Measurements from ENCODE around the gene TNNC1. TPM values are rescaled to one million over a fixed set of nuclear protein-coding genes. Genes with fewer than 3 reads are reported as not detected.

TNNC1 gene
- total and polyA plus RNA-seq, 12 donors: 6,035 to 18,066 (median 8,315) TPM

DNA sequence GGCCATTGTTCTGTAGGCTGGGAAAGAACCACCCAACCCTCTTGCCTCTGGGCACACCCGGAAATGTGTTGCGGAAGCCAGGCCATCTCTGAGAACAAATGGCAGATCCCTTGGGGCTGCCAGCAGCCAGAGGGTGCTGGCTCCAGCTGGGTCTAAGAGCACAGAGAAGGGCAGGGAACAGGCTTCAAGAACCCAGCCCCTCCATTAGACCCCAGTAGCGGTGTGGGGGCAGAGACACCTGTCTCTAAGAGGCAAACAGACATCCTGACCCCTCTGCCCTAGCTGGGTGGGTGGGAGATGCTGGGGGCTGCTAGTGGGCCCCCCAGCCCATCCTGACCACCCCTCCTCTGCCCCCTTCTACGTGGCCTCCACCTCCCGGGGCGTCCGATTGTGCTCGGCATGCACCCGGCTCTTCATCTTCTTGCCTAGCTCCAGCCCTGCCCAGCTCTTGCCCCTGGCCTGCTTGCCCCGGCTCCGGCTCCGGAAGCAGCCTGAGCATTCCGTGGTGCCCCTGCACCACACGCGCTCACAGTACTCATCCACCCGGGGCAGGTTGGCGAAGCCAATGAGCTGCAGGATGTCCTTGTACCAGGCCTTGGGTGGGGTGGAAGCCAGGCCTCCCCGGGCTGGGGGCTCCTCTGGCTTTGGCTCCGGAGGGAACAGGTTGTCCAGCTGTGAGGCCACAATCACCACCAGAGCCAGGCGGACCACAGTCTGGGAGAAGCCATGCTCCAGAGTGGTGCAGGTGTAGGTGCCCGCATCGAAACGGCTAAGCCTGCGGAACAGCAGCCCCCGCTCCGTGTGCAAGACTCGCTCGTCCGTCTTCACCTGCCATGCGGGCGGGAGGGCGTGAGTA, 18.4 kb downstream of the TNNC1 start:
- Histone ChIP-seq H3K27ac (peak overlapping the region in 8 of 10 donors; percentile 28 to 86 (median 70)), H3K4me1 (peaks cover 34 to 88% (median 54%) of the 10 kb centered on the region in 9 donors), H3K36me3 (peaks cover 0 to 4% (median 0%) of the 10 kb centered on the region in 9 donors), H3K4me3 (no peak overlapping the region), H3K27me3 (no peaks in the 10 kb centered on the region), H3K9me3 (no peaks in the 10 kb centered on the region)
- DNase-seq: no peak
- ATAC-seq: peak in 7 of 8 donors; percentile 1 to 17 (median 7)
- TF ChIP-seq, protein P1, sequence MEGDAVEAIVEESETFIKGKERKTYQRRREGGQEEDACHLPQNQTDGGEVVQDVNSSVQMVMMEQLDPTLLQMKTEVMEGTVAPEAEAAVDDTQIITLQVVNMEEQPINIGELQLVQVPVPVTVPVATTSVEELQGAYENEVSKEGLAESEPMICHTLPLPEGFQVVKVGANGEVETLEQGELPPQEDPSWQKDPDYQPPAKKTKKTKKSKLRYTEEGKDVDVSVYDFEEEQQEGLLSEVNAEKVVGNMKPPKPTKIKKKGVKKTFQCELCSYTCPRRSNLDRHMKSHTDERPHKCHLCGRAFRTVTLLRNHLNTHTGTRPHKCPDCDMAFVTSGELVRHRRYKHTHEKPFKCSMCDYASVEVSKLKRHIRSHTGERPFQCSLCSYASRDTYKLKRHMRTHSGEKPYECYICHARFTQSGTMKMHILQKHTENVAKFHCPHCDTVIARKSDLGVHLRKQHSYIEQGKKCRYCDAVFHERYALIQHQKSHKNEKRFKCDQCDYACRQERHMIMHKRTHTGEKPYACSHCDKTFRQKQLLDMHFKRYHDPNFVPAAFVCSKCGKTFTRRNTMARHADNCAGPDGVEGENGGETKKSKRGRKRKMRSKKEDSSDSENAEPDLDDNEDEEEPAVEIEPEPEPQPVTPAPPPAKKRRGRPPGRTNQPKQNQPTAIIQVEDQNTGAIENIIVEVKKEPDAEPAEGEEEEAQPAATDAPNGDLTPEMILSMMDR (IDR thresholded peaks at IDR 0.05): no peak
- 95% methylated on average over 32 of the region's 32 CpGs for WGBS, 2 donors
- intact Hi-C loops (cut with DNase I): no loop called here

- Histone ChIP-seq H3K27me3 (no peaks in the 10 kb centered on the region), H3K4me1 (peaks cover 34 to 95% (median 61%) of the 10 kb centered on the region in 9 donors), H3K4me3 (no peak overlapping the region), H3K27ac (peak overlapping the region; percentile 5 to 86 (median 69)), H3K36me3 (no peaks in the 10 kb centered on the region), H3K9me3 (no peaks in the 10 kb centered on the region)
- intact Hi-C loops (cut with DNase I): no loop called here
- DNase-seq (no peak), ATAC-seq (no peak)
- WGBS, 2 donors: 88 to 91% methylated on average over 9 of the region's 9 CpGs
- TF ChIP-seq, protein P1 (IDR thresholded peaks at IDR 0.05): no peak
These were observed 19.2 kb downstream of the TNNC1 start for GRCh38 chr3:52434491-52435115.

DNA sequence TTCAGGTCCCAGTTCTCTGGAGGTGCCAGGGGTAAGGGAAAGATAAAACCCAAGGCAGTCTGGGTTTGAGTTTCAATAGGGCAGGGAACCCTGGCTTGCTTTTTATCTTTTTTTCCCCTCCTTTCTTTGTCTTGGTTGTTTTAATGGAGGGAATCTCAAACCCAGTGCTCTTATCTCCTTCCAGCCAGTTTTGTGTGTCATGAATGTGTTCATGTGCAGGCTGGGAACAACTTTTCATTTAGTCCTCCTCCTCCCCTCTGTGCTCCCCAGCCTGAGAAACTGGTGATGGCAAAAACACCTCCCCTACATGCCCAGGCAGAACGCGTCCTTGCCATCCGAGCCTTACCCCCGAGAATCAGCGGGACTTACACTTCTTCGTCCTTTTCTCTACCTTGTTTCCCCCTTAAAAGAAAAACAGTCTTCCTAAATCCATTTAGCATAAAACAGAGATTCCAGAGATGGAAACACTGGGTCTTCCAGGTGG, 19.8 kb downstream of the TNNC1 start:
- Histone ChIP-seq H3K27me3 (no peaks in the 10 kb centered on the region), H3K27ac (peak overlapping the region; percentile 41 to 86 (median 72)), H3K4me1 (peaks cover 34 to 97% (median 65%) of the 10 kb centered on the region in 9 donors), H3K36me3 (no peaks in the 10 kb centered on the region), H3K9me3 (no peaks in the 10 kb centered on the region), H3K4me3 (no peak overlapping the region)
- WGBS, 2 donors: 80 to 84% methylated on average over 6 of the region's 6 CpGs
- intact Hi-C loops (cut with DNase I): loop anchor here in 1 of 10 donors (1.0 kb wide), 1 partner anchor 11 kb away; the partner anchor contains the start of gene SEMA3G
- no peak for DNase-seq
- TF ChIP-seq, protein P1 (IDR thresholded peaks at IDR 0.05): no peak
- no peak for ATAC-seq

- intact Hi-C loops (cut with DNase I): loop anchor here in 1 of 10 donors (1.0 kb wide), 1 partner anchor 12 kb away; the partner anchor contains the start of gene SEMA3G
- no peak for DNase-seq
- Histone ChIP-seq H3K27ac (peak overlapping the region; percentile 41 to 86 (median 72)), H3K36me3 (no peaks in the 10 kb centered on the region), H3K27me3 (no peaks in the 10 kb centered on the region), H3K4me1 (peaks cover 34 to 96% (median 70%) of the 10 kb centered on the region in 9 donors), H3K9me3 (no peaks in the 10 kb centered on the region), H3K4me3 (no peak overlapping the region)
- peak in 1 of 8 donors; percentile 2 for ATAC-seq
- 42 to 45% methylated on average over 10 of the region's 10 CpGs for WGBS, 2 donors
- TF ChIP-seq, protein P1 (IDR thresholded peaks at IDR 0.05): no peak
These were observed 20.4 kb downstream of the TNNC1 start for GRCh38 chr3:52433328-52433995.

All from heart right ventricle (tissue), 16 donors.